ENCODE measurements around the gene TMLHE. TPM values are rescaled to one million over a fixed set of nuclear protein-coding genes. Genes with fewer than 3 reads are reported as not detected.

TMLHE gene
- total RNA-seq, 1 experiment from 2014 or later, result 18.3 TPM

DNA sequence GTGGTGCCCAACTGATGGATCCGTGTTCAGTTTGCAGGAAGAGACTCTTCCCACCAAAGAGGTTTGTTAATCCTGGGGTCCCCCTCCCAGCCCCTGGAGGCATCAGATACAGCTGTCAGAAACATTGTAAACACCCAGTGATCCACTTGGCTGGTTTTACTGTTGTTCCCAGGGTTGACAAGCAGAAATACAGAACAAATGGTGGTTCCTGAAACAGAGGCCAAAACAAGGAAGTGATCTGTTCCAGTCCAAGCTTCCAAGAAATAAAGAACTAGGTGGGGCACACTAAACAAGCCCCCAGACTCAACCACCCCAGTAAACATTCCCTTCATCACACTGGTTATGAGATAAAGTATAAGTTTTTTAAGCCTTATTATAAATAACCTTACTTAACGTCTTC, 1.4 kb downstream of the TMLHE start:
- H3K9me3 ChIP-seq (ENCODE audit: low read depth, low read length, poor library complexity, severe bottlenecking), result no peaks in the 10 kb centered on the region
- H3K27ac ChIP-seq (ENCODE audit: low read depth, low read length, poor library complexity, severe bottlenecking), result no peak overlapping the region
- no peaks in the 10 kb centered on the region for H3K4me1 ChIP-seq (ENCODE audit: insufficient read depth, low read length, poor library complexity, severe bottlenecking)
- H3K27me3 ChIP-seq (replicated peaks; ENCODE audit: insufficient read depth, low read depth, low read length, poor library complexity), result no peaks in the 10 kb centered on the region
- no TSS peak for BruUV-seq (replicated peaks)
- H3K4me3 ChIP-seq (ENCODE audit: low read depth, low read length, poor library complexity, severe bottlenecking), result peak overlapping the region; percentile 59
- TF ChIP-seq, protein P1, sequence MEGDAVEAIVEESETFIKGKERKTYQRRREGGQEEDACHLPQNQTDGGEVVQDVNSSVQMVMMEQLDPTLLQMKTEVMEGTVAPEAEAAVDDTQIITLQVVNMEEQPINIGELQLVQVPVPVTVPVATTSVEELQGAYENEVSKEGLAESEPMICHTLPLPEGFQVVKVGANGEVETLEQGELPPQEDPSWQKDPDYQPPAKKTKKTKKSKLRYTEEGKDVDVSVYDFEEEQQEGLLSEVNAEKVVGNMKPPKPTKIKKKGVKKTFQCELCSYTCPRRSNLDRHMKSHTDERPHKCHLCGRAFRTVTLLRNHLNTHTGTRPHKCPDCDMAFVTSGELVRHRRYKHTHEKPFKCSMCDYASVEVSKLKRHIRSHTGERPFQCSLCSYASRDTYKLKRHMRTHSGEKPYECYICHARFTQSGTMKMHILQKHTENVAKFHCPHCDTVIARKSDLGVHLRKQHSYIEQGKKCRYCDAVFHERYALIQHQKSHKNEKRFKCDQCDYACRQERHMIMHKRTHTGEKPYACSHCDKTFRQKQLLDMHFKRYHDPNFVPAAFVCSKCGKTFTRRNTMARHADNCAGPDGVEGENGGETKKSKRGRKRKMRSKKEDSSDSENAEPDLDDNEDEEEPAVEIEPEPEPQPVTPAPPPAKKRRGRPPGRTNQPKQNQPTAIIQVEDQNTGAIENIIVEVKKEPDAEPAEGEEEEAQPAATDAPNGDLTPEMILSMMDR (conservative IDR thresholded peaks at IDR 0.05; ENCODE audit: low read depth, low read length), result no peak
- TF ChIP-seq EZH2 (IDR thresholded peaks at IDR 0.05; ENCODE audit: borderline replicate concordance, low read depth, low read length, poor library complexity, severe bottlenecking), result no peak
- POLR2A ChIA-PET (ENCODE audit: low non-redundant PET), result no interaction called here
- CTCF ChIA-PET, result no interaction called here
- no peaks in the 10 kb centered on the region for H3K36me3 ChIP-seq (ENCODE audit: insufficient read depth, low read length, poor library complexity, severe bottlenecking)
- intact Hi-C loops (cut with micrococcal nuclease; ENCODE audit: unreplicated experiment), result no loop called here
- no peak for DNase-seq (ENCODE audit: low spot score)

DNA sequence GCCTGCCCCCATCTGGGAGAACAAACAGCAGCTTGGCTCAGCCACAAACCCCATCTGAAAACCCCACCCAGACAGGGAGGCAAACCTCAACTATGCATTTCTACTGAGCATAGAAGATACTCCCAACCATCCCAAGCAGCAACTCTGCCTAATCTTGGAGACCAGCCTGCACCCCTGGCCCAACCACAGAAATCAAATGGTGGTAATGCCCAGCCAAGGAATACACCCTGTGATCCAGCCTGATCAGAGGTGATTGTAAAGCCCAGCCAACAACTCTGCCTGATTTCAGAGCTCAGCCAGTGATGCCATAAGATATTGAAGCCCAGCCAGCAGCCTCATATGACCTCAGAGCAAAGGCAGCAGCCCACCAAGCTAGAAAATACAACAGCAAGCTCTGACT, 19.8 kb downstream of the TMLHE start:
- CTCF ChIA-PET, result no interaction called here
- no peak overlapping the region for H3K27ac ChIP-seq (ENCODE audit: low read depth, low read length, poor library complexity, severe bottlenecking)
- no peaks in the 10 kb centered on the region for H3K36me3 ChIP-seq (ENCODE audit: insufficient read depth, low read length, poor library complexity, severe bottlenecking)
- intact Hi-C loops (cut with micrococcal nuclease; ENCODE audit: unreplicated experiment), result no loop called here
- TF ChIP-seq, protein P1 (conservative IDR thresholded peaks at IDR 0.05; ENCODE audit: low read depth, low read length), result no peak
- TF ChIP-seq EZH2 (IDR thresholded peaks at IDR 0.05; ENCODE audit: borderline replicate concordance, low read depth, low read length, poor library complexity, severe bottlenecking), result no peak
- DNase-seq (ENCODE audit: low spot score), result no peak
- H3K27me3 ChIP-seq (replicated peaks; ENCODE audit: insufficient read depth, low read depth, low read length, poor library complexity), result no peaks in the 10 kb centered on the region
- no peaks in the 10 kb centered on the region for H3K4me1 ChIP-seq (ENCODE audit: insufficient read depth, low read length, poor library complexity, severe bottlenecking)
- no peak overlapping the region for H3K4me3 ChIP-seq (ENCODE audit: low read depth, low read length, poor library complexity, severe bottlenecking)
- POLR2A ChIA-PET (ENCODE audit: low non-redundant PET), result no interaction called here
- H3K9me3 ChIP-seq (ENCODE audit: low read depth, low read length, poor library complexity, severe bottlenecking), result peaks cover 35% of the 10 kb centered on the region
- no TSS peak for BruUV-seq (replicated peaks)

DNA sequence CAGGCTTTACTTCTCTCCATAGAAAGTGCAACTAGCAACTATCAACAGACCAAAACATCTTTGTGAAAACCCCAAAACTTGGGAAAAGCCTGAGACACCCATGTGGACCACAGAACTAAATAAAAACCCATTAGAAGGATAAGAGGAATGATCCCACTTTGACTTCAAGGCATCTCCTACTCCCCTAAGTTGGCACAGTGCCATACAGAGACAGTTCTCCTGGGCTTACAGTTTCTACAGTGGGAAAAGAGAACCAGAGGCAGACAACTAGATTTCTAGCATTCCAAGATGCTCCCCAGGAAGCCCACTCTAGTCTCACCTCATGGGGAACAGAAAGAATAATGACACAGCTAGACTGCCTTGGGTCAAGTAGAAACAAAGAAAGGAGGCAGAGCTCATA, 20.4 kb downstream of the TMLHE start:
- intact Hi-C loops (cut with micrococcal nuclease; ENCODE audit: unreplicated experiment), result no loop called here
- ChIA-PET POLR2A (ENCODE audit: low non-redundant PET) (no interaction called here), CTCF (no interaction called here)
- Histone ChIP-seq H3K36me3 (ENCODE audit: insufficient read depth, low read length, poor library complexity, severe bottlenecking) (no peaks in the 10 kb centered on the region), H3K4me1 (ENCODE audit: insufficient read depth, low read length, poor library complexity, severe bottlenecking) (no peaks in the 10 kb centered on the region), H3K27me3 (replicated peaks; ENCODE audit: insufficient read depth, low read depth, low read length, poor library complexity) (no peaks in the 10 kb centered on the region), H3K27ac (ENCODE audit: low read depth, low read length, poor library complexity, severe bottlenecking) (no peak overlapping the region), H3K4me3 (ENCODE audit: low read depth, low read length, poor library complexity, severe bottlenecking) (no peak overlapping the region), H3K9me3 (ENCODE audit: low read depth, low read length, poor library complexity, severe bottlenecking) (peaks cover 36% of the 10 kb centered on the region)
- no TSS peak for BruUV-seq (replicated peaks)
- no peak for DNase-seq (ENCODE audit: low spot score)
- TF ChIP-seq EZH2 (IDR thresholded peaks at IDR 0.05; ENCODE audit: borderline replicate concordance, low read depth, low read length, poor library complexity, severe bottlenecking), result no peak
- TF ChIP-seq, protein P1 (conservative IDR thresholded peaks at IDR 0.05; ENCODE audit: low read depth, low read length), result no peak

Data from A673 (cell line).